Measurements from ENCODE around the gene ZNF608.

ZNF608 gene

DNA sequence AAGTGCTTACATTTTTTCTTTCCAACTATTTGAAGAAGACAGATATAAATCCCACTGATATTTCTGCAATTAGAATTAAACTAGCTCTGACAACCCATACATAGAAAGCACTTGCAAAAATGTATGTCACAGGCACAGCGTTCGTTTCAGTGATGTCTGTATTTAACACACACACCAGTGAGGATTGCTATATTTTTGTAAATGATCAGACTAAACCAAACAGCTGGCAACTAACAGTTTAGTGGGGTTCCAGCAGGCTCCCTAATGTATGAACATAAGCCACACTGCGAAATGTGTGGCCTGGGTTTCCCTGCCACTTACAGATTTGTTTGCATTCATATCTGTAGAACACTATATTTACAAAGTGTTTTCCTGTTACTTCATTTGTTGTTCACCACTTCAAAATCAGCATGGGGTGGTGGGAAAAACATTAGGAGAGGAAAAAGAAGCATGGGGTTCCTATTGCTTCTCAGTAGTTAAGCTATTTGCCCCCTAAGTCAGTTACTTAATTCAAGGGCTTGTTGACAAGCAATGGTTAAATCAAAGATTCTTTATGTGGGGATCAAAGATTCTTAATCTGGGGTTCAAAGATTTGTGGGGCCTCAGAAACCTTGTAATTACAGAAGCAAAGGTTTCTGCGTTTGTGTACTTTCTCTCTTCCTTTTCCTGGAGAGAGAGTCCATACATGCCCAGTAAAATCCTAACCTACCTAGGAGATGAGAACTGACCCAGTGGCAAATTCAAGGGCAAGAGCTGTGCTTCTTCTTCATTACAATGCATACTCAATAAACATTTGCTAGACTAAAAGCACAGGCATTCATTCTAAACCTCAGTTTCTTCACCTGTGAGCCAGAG lies 27.1 kb downstream of the ZNF608 start:
- Mint-ChIP-seq H3K4me1 (peaks cover 29% of the 10 kb centered on the region), H3K4me3 (no peak overlapping the region)

GRCh38 chr5:124718380-124718789 lies 28.1 kb downstream of the ZNF608 start:
- Mint-ChIP-seq H3K4me3 (no peak overlapping the region), H3K9me3 (no peaks in the 10 kb centered on the region), H3K27ac (peak overlapping the region; percentile 23), H3K36me3 (peaks cover 2% of the 10 kb centered on the region), H3K4me1 (peaks cover 31% of the 10 kb centered on the region), H3K27me3 (no peaks in the 10 kb centered on the region)
- no peak for ATAC-seq

More for the DNA sequence above, 27.1 kb downstream of the ZNF608 start:
- Mint-ChIP-seq H3K27ac (peak overlapping the region; percentile 23), H3K36me3 (peaks cover 5% of the 10 kb centered on the region), H3K9me3 (no peaks in the 10 kb centered on the region), H3K27me3 (no peaks in the 10 kb centered on the region)
- ATAC-seq = no peak

- Mint-ChIP-seq H3K27me3 (no peaks in the 10 kb centered on the region), H3K27ac (no peak overlapping the region), H3K9me3 (no peaks in the 10 kb centered on the region), H3K4me1 (peaks cover 47% of the 10 kb centered on the region), H3K36me3 (peaks cover 9% of the 10 kb centered on the region), H3K4me3 (no peak overlapping the region)
- ATAC-seq = no peak
These were observed 30.3 kb downstream of the ZNF608 start for GRCh38 chr5:124716169-124716568.

DNA sequence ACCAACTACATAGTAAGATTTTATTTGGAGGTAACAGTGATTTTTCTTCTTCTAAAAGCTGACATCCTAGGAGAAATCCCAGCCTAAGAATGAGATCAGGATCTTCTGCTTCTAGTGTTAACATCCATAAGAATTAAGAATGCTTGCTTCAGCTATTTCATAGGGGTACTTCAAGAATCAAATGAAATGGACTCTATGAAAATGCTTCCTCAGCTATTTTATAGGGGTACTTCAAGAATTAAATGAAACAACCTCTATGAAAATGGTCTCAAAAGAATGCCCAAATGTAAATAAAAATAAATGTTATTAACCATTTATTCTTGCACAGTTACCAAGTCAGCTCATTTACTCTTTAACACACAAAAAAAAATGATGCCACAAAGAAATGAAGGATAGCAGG lies 31.5 kb downstream of the ZNF608 start:
- no peak for ATAC-seq

DNA sequence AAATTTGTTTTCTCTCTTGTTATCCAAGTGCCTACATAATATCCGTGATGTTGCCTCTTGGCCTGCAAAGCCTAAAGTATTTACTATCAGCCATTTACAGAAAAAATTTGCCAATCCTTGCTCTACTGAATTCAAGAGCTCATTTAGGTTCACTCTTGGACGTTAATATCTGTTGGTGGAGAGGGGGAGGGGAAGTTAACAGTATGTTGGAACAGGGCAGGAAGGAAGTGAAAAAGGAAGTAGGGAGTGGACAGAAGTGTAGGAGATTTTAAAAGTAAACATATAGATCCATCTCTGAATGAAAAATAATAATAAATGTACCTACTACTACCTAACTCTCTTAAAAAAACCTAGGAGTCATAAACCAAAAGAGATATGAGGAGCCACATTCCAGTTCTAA lies 32.8 kb downstream of the ZNF608 start:
- H3K4me1 Mint-ChIP-seq = peaks cover 49% of the 10 kb centered on the region
- no peaks in the 10 kb centered on the region for H3K27me3 Mint-ChIP-seq
- no peak overlapping the region for H3K4me3 Mint-ChIP-seq
- peak overlapping the region; percentile 45 for H3K27ac Mint-ChIP-seq
- peaks cover 10% of the 10 kb centered on the region for H3K36me3 Mint-ChIP-seq
- no peaks in the 10 kb centered on the region for H3K9me3 Mint-ChIP-seq
- ATAC-seq = no peak

More for the DNA sequence above, 31.5 kb downstream of the ZNF608 start:
- H3K4me3 Mint-ChIP-seq = no peak overlapping the region
- H3K36me3 Mint-ChIP-seq = peaks cover 10% of the 10 kb centered on the region
- H3K4me1 Mint-ChIP-seq = peaks cover 53% of the 10 kb centered on the region
- H3K27me3 Mint-ChIP-seq = no peaks in the 10 kb centered on the region
- H3K27ac Mint-ChIP-seq = no peak overlapping the region
- no peaks in the 10 kb centered on the region for H3K9me3 Mint-ChIP-seq

DNA sequence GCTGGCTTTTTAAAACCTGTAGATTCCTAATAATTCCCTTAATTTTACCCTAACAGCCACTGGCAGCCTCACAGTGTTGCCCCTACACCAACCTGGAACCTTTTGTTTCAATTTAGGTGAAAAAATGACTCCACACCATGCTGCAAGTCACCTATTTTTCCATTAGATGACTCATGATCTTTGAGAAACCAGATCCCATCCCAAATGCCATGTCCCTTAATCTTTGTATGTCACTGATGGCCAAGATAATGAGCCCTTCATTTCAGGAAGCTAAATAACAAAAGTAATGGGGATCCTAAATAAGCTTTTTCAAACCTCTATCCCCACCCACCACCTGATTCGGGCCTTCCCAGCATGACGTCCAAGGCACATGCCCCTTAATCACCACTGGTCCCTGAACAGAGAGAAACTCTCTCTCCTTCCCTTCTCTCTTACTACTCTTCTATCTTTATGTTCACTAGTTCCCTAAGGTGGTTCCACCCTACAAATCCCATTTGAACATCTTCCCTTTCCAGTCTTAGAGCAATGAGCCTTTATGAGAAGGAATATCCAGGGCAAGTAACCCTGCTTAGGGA lies 33.6 kb downstream of the ZNF608 start:
- H3K4me3 Mint-ChIP-seq = no peak overlapping the region
- peaks cover 49% of the 10 kb centered on the region for H3K4me1 Mint-ChIP-seq
- peaks cover 10% of the 10 kb centered on the region for H3K36me3 Mint-ChIP-seq
- H3K9me3 Mint-ChIP-seq = no peaks in the 10 kb centered on the region
- peak overlapping the region; percentile 45 for H3K27ac Mint-ChIP-seq
- H3K27me3 Mint-ChIP-seq = no peaks in the 10 kb centered on the region
- ATAC-seq = no peak

- Mint-ChIP-seq H3K9me3 (no peaks in the 10 kb centered on the region), H3K36me3 (peaks cover 10% of the 10 kb centered on the region), H3K4me3 (peak overlapping the region; percentile 73), H3K27ac (peak overlapping the region; percentile 92), H3K27me3 (no peaks in the 10 kb centered on the region), H3K4me1 (peaks cover 84% of the 10 kb centered on the region)
- no peak for ATAC-seq
These were observed 38.4 kb downstream of the ZNF608 start for GRCh38 chr5:124708086-124708485.

GRCh38 chr5:124707520-124707919 lies 38.9 kb downstream of the ZNF608 start:
- peak; percentile 72 for ATAC-seq
- Mint-ChIP-seq H3K27me3 (no peaks in the 10 kb centered on the region), H3K4me1 (peaks cover 84% of the 10 kb centered on the region), H3K27ac (peak overlapping the region; percentile 92), H3K4me3 (peak overlapping the region; percentile 73), H3K9me3 (no peaks in the 10 kb centered on the region), H3K36me3 (peaks cover 10% of the 10 kb centered on the region)

DNA sequence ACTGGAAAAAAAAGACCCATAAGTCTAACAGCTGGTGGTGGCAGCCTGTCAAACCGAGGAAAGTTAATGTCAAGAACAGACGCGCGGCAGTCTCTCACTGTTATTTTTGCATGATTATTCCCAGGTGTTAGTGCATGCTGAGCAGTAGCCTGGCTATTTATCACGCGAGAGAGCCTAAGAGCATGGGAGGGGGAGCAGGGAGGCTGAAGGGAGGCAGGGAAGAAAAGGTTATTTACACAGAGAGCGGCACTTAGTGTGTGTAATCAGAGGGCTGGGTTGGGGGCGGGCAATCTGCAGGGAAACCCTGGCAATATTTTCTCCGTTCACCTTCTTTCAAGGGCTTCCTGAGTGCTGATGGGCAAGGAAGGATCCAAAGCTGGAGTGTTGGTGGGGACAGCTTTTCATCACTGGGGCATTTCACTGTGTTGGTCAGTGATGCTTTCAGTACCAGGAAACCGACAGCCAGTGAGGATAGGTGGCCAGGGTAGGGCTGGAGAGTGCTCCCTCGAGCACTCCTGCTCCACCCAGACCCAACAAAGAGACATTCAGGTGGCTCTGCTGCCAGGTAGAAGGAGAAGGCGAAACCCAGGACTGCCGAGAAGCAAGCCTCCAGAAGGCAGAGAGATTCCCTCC lies 39.6 kb downstream of the ZNF608 start:
- Mint-ChIP-seq H3K36me3 (peaks cover 7% of the 10 kb centered on the region), H3K4me1 (peaks cover 84% of the 10 kb centered on the region), H3K27ac (peak overlapping the region; percentile 92), H3K27me3 (no peaks in the 10 kb centered on the region), H3K4me3 (peak overlapping the region; percentile 73), H3K9me3 (no peaks in the 10 kb centered on the region)
- ATAC-seq = peak; percentile 25

GRCh38 chr5:124706051-124706450 lies 40.4 kb downstream of the ZNF608 start:
- ATAC-seq = peak; percentile 37
- Mint-ChIP-seq H3K27me3 (no peaks in the 10 kb centered on the region), H3K4me1 (peaks cover 79% of the 10 kb centered on the region), H3K27ac (peak overlapping the region; percentile 92), H3K9me3 (no peaks in the 10 kb centered on the region), H3K4me3 (peak overlapping the region; percentile 27), H3K36me3 (peaks cover 1% of the 10 kb centered on the region)

GRCh38 chr5:124705577-124705976 lies 40.9 kb downstream of the ZNF608 start:
- Mint-ChIP-seq H3K27ac (peak overlapping the region; percentile 92), H3K4me1 (peaks cover 76% of the 10 kb centered on the region), H3K9me3 (no peaks in the 10 kb centered on the region), H3K36me3 (peaks cover 6% of the 10 kb centered on the region), H3K4me3 (peak overlapping the region; percentile 27), H3K27me3 (no peaks in the 10 kb centered on the region)
- no peak for ATAC-seq

DNA sequence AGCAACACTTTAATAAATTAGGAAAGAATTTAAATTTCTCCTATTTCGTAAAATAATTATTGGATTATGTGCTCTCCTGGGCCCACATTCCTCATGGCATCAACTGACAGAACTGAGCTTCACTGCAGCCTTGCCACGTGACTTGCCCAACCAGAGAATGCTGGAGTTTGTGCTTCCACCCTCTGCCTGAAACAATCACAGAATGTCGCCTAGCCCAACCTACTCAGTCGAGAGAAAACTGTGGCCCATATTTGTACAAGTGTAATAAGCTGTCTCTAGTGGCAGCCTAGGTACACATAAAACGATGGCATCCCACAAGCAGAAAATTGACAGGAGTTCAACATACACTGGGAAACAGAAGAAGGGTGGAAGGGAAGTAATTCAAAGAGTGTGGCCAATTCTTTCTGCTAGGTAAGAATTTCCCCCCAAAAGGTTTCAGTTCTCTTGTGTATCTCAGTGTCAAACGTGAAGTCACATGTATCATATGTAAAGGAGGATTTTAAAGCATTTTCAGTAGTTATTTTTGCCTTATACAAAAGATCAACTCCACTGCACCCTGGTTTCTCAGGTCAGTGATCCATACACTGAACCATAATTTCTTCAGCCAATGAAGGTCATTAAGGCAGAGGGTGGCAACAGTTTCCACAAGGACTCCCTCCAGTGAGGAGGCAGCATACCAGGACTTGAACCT lies 41.7 kb downstream of the ZNF608 start:
- peak overlapping the region; percentile 92 for H3K27ac Mint-ChIP-seq
- H3K36me3 Mint-ChIP-seq = peaks cover 14% of the 10 kb centered on the region
- ATAC-seq = peak; percentile 80
- peaks cover 76% of the 10 kb centered on the region for H3K4me1 Mint-ChIP-seq
- H3K9me3 Mint-ChIP-seq = no peaks in the 10 kb centered on the region
- peak overlapping the region; percentile 1 for H3K4me3 Mint-ChIP-seq
- no peaks in the 10 kb centered on the region for H3K27me3 Mint-ChIP-seq

GRCh38 chr5:124703995-124704394 lies 42.4 kb downstream of the ZNF608 start:
- Mint-ChIP-seq H3K36me3 (peaks cover 17% of the 10 kb centered on the region), H3K27me3 (no peaks in the 10 kb centered on the region), H3K9me3 (no peaks in the 10 kb centered on the region), H3K27ac (peak overlapping the region; percentile 92), H3K4me3 (no peak overlapping the region), H3K4me1 (peaks cover 83% of the 10 kb centered on the region)
- no peak for ATAC-seq

DNA sequence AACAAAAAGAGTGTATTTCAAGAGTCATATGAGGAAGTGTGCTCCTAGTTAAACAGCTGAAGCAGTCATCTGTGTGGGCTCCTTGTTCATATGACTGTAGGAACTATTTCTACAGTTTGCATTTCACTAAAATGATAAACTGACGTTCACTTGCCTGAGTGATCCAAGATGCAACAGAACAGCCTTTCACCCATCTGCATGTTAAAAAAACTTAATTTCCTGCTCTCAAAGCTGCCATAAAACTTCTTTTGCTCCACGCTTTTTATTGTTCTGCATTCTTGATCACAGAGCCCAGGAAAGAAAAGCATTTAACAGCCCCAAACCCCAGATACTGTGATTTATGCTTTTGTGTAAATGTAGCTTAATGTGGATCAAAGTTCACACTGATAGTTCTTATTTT lies 43.9 kb downstream of the ZNF608 start:
- peaks cover 17% of the 10 kb centered on the region for H3K36me3 Mint-ChIP-seq
- H3K27me3 Mint-ChIP-seq = no peaks in the 10 kb centered on the region
- peak overlapping the region; percentile 72 for H3K27ac Mint-ChIP-seq
- no peaks in the 10 kb centered on the region for H3K9me3 Mint-ChIP-seq
- H3K4me1 Mint-ChIP-seq = peaks cover 73% of the 10 kb centered on the region
- peak; percentile 60 for ATAC-seq
- peak overlapping the region; percentile 36 for H3K4me3 Mint-ChIP-seq

GRCh38 chr5:124701873-124702425 lies 44.5 kb downstream of the ZNF608 start:
- ATAC-seq = peak; percentile 59
- Mint-ChIP-seq H3K4me3 (peak overlapping the region; percentile 36), H3K36me3 (peaks cover 17% of the 10 kb centered on the region), H3K27me3 (no peaks in the 10 kb centered on the region), H3K4me1 (peaks cover 68% of the 10 kb centered on the region), H3K9me3 (no peaks in the 10 kb centered on the region), H3K27ac (peak overlapping the region; percentile 72)

All from stimulated activated memory B cell treated with anti-CD40 and anti-IgM and Interleukin-4, amounts not matched to agents 10 μg/mL and 1 μg/mL and 100 μg/mL, for 72 hours (primary cell).